Heart right ventricle (tissue), 16 donors: ENCODE data around the gene PRR29. TPM values are rescaled to one million over a fixed set of nuclear protein-coding genes. Genes with fewer than 3 reads are reported as not detected.

Source experiments
- ATAC-seq, 8 donors: fragments of 200-7000 bp; cut with Tn5 transposase; one replicate each; pipeline ENCODE4 v1.9.1; 2020; ENCODE audit warnings: mild to moderate bottlenecking in 8 of 8, moderate library complexity in 8 of 8, moderate number of reproducible peaks in 1 of 8
- DNase-seq, 2 donors: peaks; one replicate each; pipeline ENCODE4 v3.0.0-alpha.2; 2020
- H3K27ac ChIP-seq, 10 donors: fragments of 200-600 bp; sonication (generic) in 2 of 10; one replicate each; pipeline versions ENCODE4 v1.5.0 to v1.8.0; 2020 to 2022; ENCODE audit warnings: mild to moderate bottlenecking in 3 of 10
- H3K27me3 ChIP-seq, 7 donors: fragments of 200-600 bp; one replicate each; pipeline ENCODE4 v1.8.0; 2021 to 2022; ENCODE audit warnings: mild to moderate bottlenecking in 2 of 7
- H3K36me3 ChIP-seq, 9 donors: fragments of 200-600 bp; sonication (generic) in 1 of 9; one replicate each; pipeline versions ENCODE4 v1.5.0 to v1.8.0; 2020 to 2022; ENCODE audit warnings: mild to moderate bottlenecking in 2 of 9
- H3K4me1 ChIP-seq, 9 donors: fragments of 200-600 bp; sonication (generic) in 1 of 9; one replicate each; pipeline versions ENCODE4 v1.5.0 to v1.8.0; 2020 to 2022; ENCODE audit warnings: mild to moderate bottlenecking in 4 of 9
- H3K4me3 ChIP-seq, 10 donors: fragments of 200-600 bp; sonication (generic) in 2 of 10; one replicate each; pipeline versions ENCODE4 v1.5.0 to v1.8.0; 2020 to 2022; ENCODE audit warnings: mild to moderate bottlenecking in 7 of 10, moderate library complexity in 2 of 10
- H3K9me3 ChIP-seq, 11 donors: fragments of 200-600 bp in 10 of 11; sonication (generic) in 2 of 11; one replicate each; pipeline versions ENCODE4 v1.5.0 to v1.8.0; 2013 to 2022; ENCODE audit warnings: mild to moderate bottlenecking in 2 of 11, control low read depth in 1 of 11, moderate library complexity in 1 of 11
- CTCF ChIP-seq, 9 donors: fragments of 200-600 bp; sonication (generic) in 2 of 9; IDR thresholded peaks; one replicate each; pipeline versions ENCODE4 v1.5.0 to v1.8.0; 2021 to 2022; ENCODE audit warnings: antibody characterized with exemption in 9 of 9, mild to moderate bottlenecking in 5 of 9, moderate library complexity in 1 of 9
- WGBS, 2 donors: extraction: QIAGEN DNeasy Blood & Tissue Kit; methylation state at CpG; one replicate each; pipeline ENCODE4 v1.1.7; 2013; ENCODE audit warnings: inconsistent platforms in 1 of 2; 5-methylcytosine and 5-hydroxymethylcytosine counted together
- intact Hi-C, 10 donors: fragments of 100-400 bp; cut with DNase I; formaldehyde crosslinking; loops; one replicate each; pipeline versions ENCODE4 v1.11.1 to v1.14.2; 2022
- polyA plus RNA-seq, 2 donors: library from polyadenylated mRNA; stranded (reverse); fragments of 200-250 nt; gene quantifications; one replicate each; pipeline ENCODE4 v1.2.3, GENCODE V29; 2013
- total RNA-seq, 10 donors: library from RNA; stranded (reverse); fragmentation: NEBNext Ultra II Directional in 3 of 10; extraction: Animal tissue kit (Norgen Biotek cat#: 25700) in 3 of 10; gene quantifications; one replicate each; pipeline versions ENCODE4 v1.2.1 to v1.2.4, GENCODE V29; 2021 to 2023
- donor health status: Arrhythmogenic right ventricular cardiomyopathy.
- donor health status: ischemic (EF 13 %, LVEDD 7.1; RV severe dilation, severe dysfunction).
- donor health status: healthy with polysubstance abuse.
- donor health status: DM: no; HTN: yes; CAD: no.
- donor health status: DM: no; HTN: no; CAD: no.
- donor health status: ischemic (EF 25% LVEDD 6.9; RV normal size, moderate dysfunction).
- donor health status: ischemic (EF 25% LVEDD 5.7; RV mildly dilated, moderate dysfunction).
- donor health status: healthy.
- donor health status: DM: yes; HTN: yes; CAD: no.
- donor health status: Ischemic cardiomyopathy.
- donor health status: ischemic (EF 35%, LVEDD 5.7; RV mildly dilated, moderate dysfunction).
- donor health status: nonischemic (EF 11% LVEDD 7.7; RV severe dilation, severe dysfunction).
- donor health status: DM: yes; HTN: yes; CAD: no.
- donor health status: PGD.
- donor health status: ischemic (EF 29% LVEDD 5.4; RV normal size, mild dysfunction).
- donor health status: nonischemic (EF 23%, LVEDD 6.1; RV moderate dilation, normal function).

The PRR29 gene
- total and polyA plus RNA-seq, 12 donors, result 0.21 to 0.66 (median 0.31) TPM; not detected in 4

GRCh38 chr17:64002658-64003525 lies 4.7 kb downstream of the PRR29 start:
- H3K27ac ChIP-seq, result peak overlapping the region; percentile 68 to 90 (median 84)
- WGBS, 2 donors, result 86 to 88% methylated on average over 22 of the region's 22 CpGs
- DNase-seq (no peak), ATAC-seq (no peak)
- H3K36me3 ChIP-seq, result peaks cover 0 to 30% (median 0%) of the 10 kb centered on the region in 9 donors
- peaks cover 4 to 74% (median 58%) of the 10 kb centered on the region in 9 donors for H3K4me1 ChIP-seq
- TF ChIP-seq CTCF (IDR thresholded peaks at IDR 0.05), result no peak
- H3K27me3 ChIP-seq, result peaks cover 5 to 21% (median 15%) of the 10 kb centered on the region in 7 donors
- intact Hi-C loops, result no loop called here
- no peaks in the 10 kb centered on the region for H3K9me3 ChIP-seq
- H3K4me3 ChIP-seq, result no peak overlapping the region

GRCh38 chr17:64003526-64004121 lies 5.5 kb downstream of the PRR29 start:
- intact Hi-C loops, result loop anchor here in 1 of 10 donors (2.0 kb wide), 1 partner anchor 17 kb away; the partner anchor contains the start of gene ICAM2
- H3K36me3 ChIP-seq, result peaks cover 0 to 30% (median 0%) of the 10 kb centered on the region in 9 donors
- ATAC-seq (no peak), DNase-seq (no peak)
- peaks cover 2 to 74% (median 58%) of the 10 kb centered on the region in 9 donors for H3K4me1 ChIP-seq
- no peaks in the 10 kb centered on the region for H3K9me3 ChIP-seq
- H3K27ac ChIP-seq, result peak overlapping the region in 6 of 10 donors; percentile 3 to 90 (median 86)
- WGBS, 2 donors, result 84 to 88% methylated on average over 13 of the region's 13 CpGs
- no peak overlapping the region for H3K4me3 ChIP-seq
- peaks cover 5 to 14% (median 8%) of the 10 kb centered on the region in 7 donors for H3K27me3 ChIP-seq
- TF ChIP-seq CTCF (IDR thresholded peaks at IDR 0.05), result no peak

GRCh38 chr17:64004218-64004770 lies 6.1 kb downstream of the PRR29 start:
- peak overlapping the region in 3 of 10 donors; percentile 39 to 59 (median 46) for H3K4me3 ChIP-seq
- DNase-seq (no peak), ATAC-seq (no peak)
- H3K4me1 ChIP-seq, result peaks cover 2 to 75% (median 58%) of the 10 kb centered on the region in 9 donors
- no peak for TF ChIP-seq CTCF (IDR thresholded peaks at IDR 0.05)
- peaks cover 0 to 30% (median 0%) of the 10 kb centered on the region in 9 donors for H3K36me3 ChIP-seq
- no peaks in the 10 kb centered on the region for H3K9me3 ChIP-seq
- intact Hi-C loops, result loop anchor here in 1 of 10 donors (2.0 kb wide), 1 partner anchor 17 kb away; the partner anchor contains the start of gene ICAM2
- H3K27ac ChIP-seq, result peak overlapping the region in 7 of 10 donors; percentile 33 to 90 (median 86)
- peaks cover 0 to 7% (median 1%) of the 10 kb centered on the region in 7 donors for H3K27me3 ChIP-seq
- WGBS, 2 donors, result 94 to 95% methylated on average over 7 of the region's 7 CpGs
